ENCODE measurements around the gene DIP2A. TPM values are rescaled to one million over a fixed set of nuclear protein-coding genes. Genes with fewer than 3 reads are reported as not detected.
A peak's percentile ranks its signal among the peaks of the same experiment; 100 is the strongest.
"Not testable (repeated sequence)": the region's sequence is repeated elsewhere in the genome, so short reads cannot be mapped to it uniquely, and the experiment has no call there.

The DIP2A gene
- total RNA-seq, 1 donor from 2014 or later, result 27.9 TPM

DNA sequence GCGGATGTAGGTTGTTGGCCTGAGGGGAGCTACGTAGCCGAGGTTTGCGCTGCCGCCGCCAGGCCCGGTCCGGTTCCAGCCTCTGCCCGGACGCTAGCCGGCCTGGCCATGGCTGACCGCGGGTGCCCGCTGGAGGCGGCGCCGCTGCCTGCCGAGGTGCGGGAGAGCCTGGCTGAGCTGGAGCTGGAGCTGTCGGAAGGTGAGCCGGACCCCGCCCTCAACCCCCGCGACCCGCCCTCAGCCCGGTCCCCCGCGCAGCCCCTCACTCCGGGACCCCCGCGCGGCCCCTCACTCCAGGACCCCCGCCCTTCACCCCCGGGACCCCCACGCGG is 299 bp downstream of the DIP2A start:
- DNase-seq (ENCODE audit: low spot score), result no peak
- Mint-ChIP-seq H3K36me3 (ENCODE audit: low read depth) (no peaks in the 10 kb centered on the region), H3K9me3 (ENCODE audit: low read depth) (no peaks in the 10 kb centered on the region), H3K27me3 (ENCODE audit: low read depth) (no peaks in the 10 kb centered on the region), H3K4me1 (ENCODE audit: low read depth) (peaks cover 54% of the 10 kb centered on the region), H3K4me3 (ENCODE audit: unreplicated experiment) (peak overlapping the region; percentile 86), H3K27ac (ENCODE audit: unreplicated experiment) (peak overlapping the region; percentile 41)
- TF ChIP-seq, protein P1, sequence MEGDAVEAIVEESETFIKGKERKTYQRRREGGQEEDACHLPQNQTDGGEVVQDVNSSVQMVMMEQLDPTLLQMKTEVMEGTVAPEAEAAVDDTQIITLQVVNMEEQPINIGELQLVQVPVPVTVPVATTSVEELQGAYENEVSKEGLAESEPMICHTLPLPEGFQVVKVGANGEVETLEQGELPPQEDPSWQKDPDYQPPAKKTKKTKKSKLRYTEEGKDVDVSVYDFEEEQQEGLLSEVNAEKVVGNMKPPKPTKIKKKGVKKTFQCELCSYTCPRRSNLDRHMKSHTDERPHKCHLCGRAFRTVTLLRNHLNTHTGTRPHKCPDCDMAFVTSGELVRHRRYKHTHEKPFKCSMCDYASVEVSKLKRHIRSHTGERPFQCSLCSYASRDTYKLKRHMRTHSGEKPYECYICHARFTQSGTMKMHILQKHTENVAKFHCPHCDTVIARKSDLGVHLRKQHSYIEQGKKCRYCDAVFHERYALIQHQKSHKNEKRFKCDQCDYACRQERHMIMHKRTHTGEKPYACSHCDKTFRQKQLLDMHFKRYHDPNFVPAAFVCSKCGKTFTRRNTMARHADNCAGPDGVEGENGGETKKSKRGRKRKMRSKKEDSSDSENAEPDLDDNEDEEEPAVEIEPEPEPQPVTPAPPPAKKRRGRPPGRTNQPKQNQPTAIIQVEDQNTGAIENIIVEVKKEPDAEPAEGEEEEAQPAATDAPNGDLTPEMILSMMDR (IDR thresholded peaks at IDR 0.05), result no peak

DNA sequence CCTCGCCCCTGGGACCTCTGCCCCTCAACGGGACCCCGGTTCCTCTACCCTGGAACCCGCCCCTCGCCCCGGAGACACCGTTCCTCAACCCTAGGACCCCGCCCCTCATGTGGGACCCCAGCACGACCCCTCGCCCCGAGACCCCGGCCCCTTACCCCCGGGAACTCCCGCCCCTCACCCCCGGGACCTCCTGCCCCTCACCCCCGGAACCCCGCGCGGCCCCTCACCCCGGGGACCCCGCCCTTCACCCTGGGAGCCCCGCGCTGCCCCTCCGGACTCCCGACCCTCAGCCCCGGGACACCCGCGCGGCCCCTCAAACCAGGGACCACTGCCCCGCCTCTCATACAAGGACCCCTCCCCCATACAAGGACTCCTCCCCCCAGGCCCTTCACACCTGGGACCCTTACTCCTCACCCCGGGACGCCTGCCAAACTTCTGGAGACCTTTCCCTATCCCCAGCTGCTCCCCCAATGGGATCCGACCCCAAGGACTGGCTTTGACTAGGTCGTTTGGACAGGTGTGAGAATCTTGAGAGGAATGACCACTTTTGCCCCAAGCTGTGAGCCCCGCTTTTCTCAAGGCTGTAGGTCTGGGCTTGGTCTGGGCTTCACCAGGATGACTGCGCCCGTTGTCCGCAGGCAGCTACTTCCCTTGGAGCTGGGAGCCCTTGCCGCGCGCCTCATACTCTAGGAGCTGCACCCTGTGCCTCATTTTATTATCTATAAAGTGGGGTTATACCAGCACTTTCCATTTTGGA is 843 bp downstream of the DIP2A start:
- H3K36me3 Mint-ChIP-seq (ENCODE audit: low read depth), result no peaks in the 10 kb centered on the region
- no peak for DNase-seq (ENCODE audit: low spot score)

DNA sequence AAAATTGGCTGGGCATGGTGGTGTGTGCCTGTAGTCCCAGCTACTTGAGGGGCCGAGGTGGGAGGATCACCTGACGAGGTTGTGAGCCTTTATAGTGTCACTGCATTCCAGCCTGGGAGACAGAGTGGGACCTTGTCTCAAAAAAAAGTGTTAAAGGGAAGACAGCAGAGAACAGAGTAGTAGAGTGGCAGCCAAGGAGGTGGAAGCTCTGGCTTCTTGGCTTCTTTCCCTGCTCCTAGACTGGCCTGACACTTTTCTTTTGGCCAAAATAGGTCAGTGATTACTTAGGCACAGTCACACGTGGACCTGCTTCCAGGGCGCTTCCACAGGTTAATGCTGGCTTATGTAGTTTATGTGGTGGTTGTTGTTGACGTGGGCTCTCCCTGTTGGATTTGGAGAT is 3.2 kb downstream of the DIP2A start:
- H3K27ac Mint-ChIP-seq (ENCODE audit: unreplicated experiment), result no peak overlapping the region
- H3K9me3 Mint-ChIP-seq (ENCODE audit: low read depth), result no peaks in the 10 kb centered on the region
- H3K4me3 Mint-ChIP-seq (ENCODE audit: unreplicated experiment), result no peak overlapping the region
- H3K36me3 Mint-ChIP-seq (ENCODE audit: low read depth), result no peaks in the 10 kb centered on the region
- TF ChIP-seq, protein P1 (IDR thresholded peaks at IDR 0.05), result no peak
- H3K4me1 Mint-ChIP-seq (ENCODE audit: low read depth), result peaks cover 27% of the 10 kb centered on the region
- DNase-seq (ENCODE audit: low spot score), result no peak
- H3K27me3 Mint-ChIP-seq (ENCODE audit: low read depth), result no peaks in the 10 kb centered on the region

More for the DNA sequence above, 843 bp downstream of the DIP2A start:
- peaks cover 49% of the 10 kb centered on the region for H3K4me1 Mint-ChIP-seq (ENCODE audit: low read depth)
- no peaks in the 10 kb centered on the region for H3K27me3 Mint-ChIP-seq (ENCODE audit: low read depth)
- H3K4me3 Mint-ChIP-seq (ENCODE audit: unreplicated experiment), result peak overlapping the region; percentile 86
- peak overlapping the region; percentile 84 for H3K27ac Mint-ChIP-seq (ENCODE audit: unreplicated experiment)
- no peaks in the 10 kb centered on the region for H3K9me3 Mint-ChIP-seq (ENCODE audit: low read depth)
- TF ChIP-seq, protein P1 (IDR thresholded peaks at IDR 0.05), result no peak

DNA sequence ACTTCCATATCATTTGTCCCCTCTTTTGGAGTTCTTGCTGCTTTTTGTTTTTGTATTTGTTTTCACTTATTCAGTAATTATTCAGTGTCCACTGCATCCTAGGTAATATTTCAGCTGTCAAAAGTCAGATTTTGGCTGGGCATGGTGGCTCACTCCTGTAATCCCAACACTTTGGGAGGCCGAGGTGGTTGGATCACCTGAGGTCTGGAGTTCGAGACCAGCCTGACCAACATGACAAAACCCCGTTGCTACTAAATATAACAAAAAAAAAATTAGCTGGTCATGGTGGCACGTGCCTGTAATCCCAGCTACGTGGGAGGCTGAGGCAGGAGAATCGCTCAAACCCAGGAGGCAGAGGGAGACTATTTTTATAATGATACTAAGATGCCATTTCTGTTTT is 6.5 kb downstream of the DIP2A start:
- not testable (repeated sequence) for H3K9me3 Mint-ChIP-seq (ENCODE audit: low read depth); H3K36me3 Mint-ChIP-seq (ENCODE audit: low read depth); H3K27me3 Mint-ChIP-seq (ENCODE audit: low read depth); H3K4me3 Mint-ChIP-seq (ENCODE audit: unreplicated experiment); DNase-seq (ENCODE audit: low spot score); H3K27ac Mint-ChIP-seq (ENCODE audit: unreplicated experiment)
- peaks cover 13% of the 10 kb centered on the region for H3K4me1 Mint-ChIP-seq (ENCODE audit: low read depth)

DNA sequence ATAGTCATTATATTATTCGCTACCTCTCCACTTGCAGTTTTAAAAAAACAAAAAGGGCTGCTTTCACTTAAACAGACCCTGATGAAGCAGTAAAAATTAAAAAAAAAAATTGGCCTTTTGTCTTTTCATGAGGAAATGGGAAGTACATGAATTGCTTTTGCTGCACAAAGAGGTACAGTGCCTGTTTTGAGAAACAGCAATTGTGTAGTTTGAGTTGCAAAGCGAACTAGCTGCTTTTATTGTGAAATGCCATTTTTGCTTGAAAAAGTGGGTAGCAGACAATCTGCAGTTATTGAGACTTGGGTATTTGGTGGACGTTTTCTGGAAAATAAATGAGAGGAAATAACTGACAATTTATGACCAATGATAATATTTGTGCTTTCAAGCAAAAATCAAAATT is 7.0 kb downstream of the DIP2A start:
- peaks cover 9% of the 10 kb centered on the region for H3K4me1 Mint-ChIP-seq (ENCODE audit: low read depth)
- no peak for DNase-seq (ENCODE audit: low spot score)
- no peak overlapping the region for H3K4me3 Mint-ChIP-seq (ENCODE audit: unreplicated experiment)
- H3K36me3 Mint-ChIP-seq (ENCODE audit: low read depth), result peaks cover 2% of the 10 kb centered on the region
- no peak overlapping the region for H3K27ac Mint-ChIP-seq (ENCODE audit: unreplicated experiment)
- TF ChIP-seq, protein P1 (IDR thresholded peaks at IDR 0.05), result no peak
- no peaks in the 10 kb centered on the region for H3K27me3 Mint-ChIP-seq (ENCODE audit: low read depth)
- no peaks in the 10 kb centered on the region for H3K9me3 Mint-ChIP-seq (ENCODE audit: low read depth)

All from chondrocyte (in vitro differentiated cells).